Endometrium (tissue), 2 donors: ENCODE data around the gene PRSS50.

Experiments used
- FAIRE-seq: peaks from 2 replicates; lab custom pipeline; 2012; peaks lifted over from hg19 to GRCh38; lab: Jason Lieb, UNC
- donor health status: control.
- donor health status: control.

The PRSS50 gene

GRCh38 chr3:46690798-46691197 lies 26.9 kb downstream of the PRSS50 start:
- FAIRE-seq, result no peak

- FAIRE-seq, result no peak
Observed at GRCh38 chr3:46685446-46685845, 32.2 kb downstream of the PRSS50 start.

- FAIRE-seq, result no peak
Observed at GRCh38 chr3:46684891-46685290, 32.8 kb downstream of the PRSS50 start.

GRCh38 chr3:46682974-46683373 lies 34.7 kb downstream of the PRSS50 start:
- FAIRE-seq, result no peak

- no peak for FAIRE-seq
Observed at GRCh38 chr3:46681856-46682540, 35.7 kb downstream of the PRSS50 start.

GRCh38 chr3:46681387-46681786 lies 36.3 kb downstream of the PRSS50 start:
- no peak for FAIRE-seq

- FAIRE-seq, result no peak
Observed at GRCh38 chr3:46680298-46680826, 37.3 kb downstream of the PRSS50 start.

- no peak for FAIRE-seq
Observed at GRCh38 chr3:46679681-46680080, 38.0 kb downstream of the PRSS50 start.

GRCh38 chr3:46678280-46678679 lies 39.4 kb downstream of the PRSS50 start:
- FAIRE-seq, result no peak

- FAIRE-seq, result no peak
Observed at GRCh38 chr3:46677411-46677726, 40.3 kb downstream of the PRSS50 start.

- no peak for FAIRE-seq
Observed at GRCh38 chr3:46676601-46677410, 40.9 kb downstream of the PRSS50 start.

- no peak for FAIRE-seq
Observed at GRCh38 chr3:46675843-46676567, 41.7 kb downstream of the PRSS50 start.

GRCh38 chr3:46675426-46675825 lies 42.2 kb downstream of the PRSS50 start:
- no peak for FAIRE-seq

- no peak for FAIRE-seq
Observed at GRCh38 chr3:46674031-46674845, 43.4 kb downstream of the PRSS50 start.

- FAIRE-seq, result no peak
Observed at GRCh38 chr3:46673151-46674030, 44.3 kb downstream of the PRSS50 start.

GRCh38 chr3:46672349-46672695 lies 45.3 kb downstream of the PRSS50 start:
- FAIRE-seq, result no peak

GRCh38 chr3:46671541-46672348 lies 45.9 kb downstream of the PRSS50 start:
- FAIRE-seq, result no peak

GRCh38 chr3:46670891-46671427 lies 46.7 kb downstream of the PRSS50 start:
- FAIRE-seq, result no peak

- no peak for FAIRE-seq
Observed at GRCh38 chr3:46670000-46670890, 47.4 kb downstream of the PRSS50 start.
